ENCODE data around the gene ANKRD60. TPM values are rescaled to one million over a fixed set of nuclear protein-coding genes. Genes with fewer than 3 reads are reported as not detected.

ANKRD60 gene
- total and polyA plus RNA-seq, 2 donors (not counting 1 experiment from before 2014, with no cell fraction given), result 0.27 TPM; not detected in 1

DNA sequence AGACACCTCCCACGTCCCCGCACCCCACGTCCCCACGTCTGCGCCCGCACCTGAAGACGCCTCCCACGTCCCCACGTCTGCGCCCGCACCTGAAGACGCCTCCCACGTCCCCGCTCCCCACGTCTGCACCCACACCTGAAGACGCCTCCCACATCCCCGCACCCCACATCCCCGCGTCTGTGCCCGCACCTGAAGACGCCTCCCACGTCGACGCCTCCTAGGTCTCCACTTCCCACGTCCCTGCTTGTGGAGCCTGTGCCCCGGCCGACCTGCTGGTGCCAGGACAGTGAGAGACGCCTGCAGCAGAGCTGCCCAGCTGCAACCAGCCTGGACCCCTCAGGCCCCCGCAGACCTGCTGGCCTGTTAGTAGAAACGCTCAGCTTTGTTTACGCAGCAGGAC is 22.6 kb downstream of the ANKRD60 start:
- Histone ChIP-seq H3K27ac (ENCODE audit: low read length in 2 of 2) (no peak overlapping the region), H3K9ac (ENCODE audit: low read length) (no peak overlapping the region), H3K36me3 (replicated peaks in 1 of 2; ENCODE audit: control extremely low read depth in 1 of 2, control insufficient read depth in 1 of 2, extremely low read depth in 1 of 2, insufficient read depth in 2 of 2, low read length in 1 of 2) (no peaks in the 10 kb centered on the region), H3K4me2 (replicated peaks; ENCODE audit: low read depth, low read length, poor library complexity, severe bottlenecking) (no peak overlapping the region), H3K79me2 (ENCODE audit: control insufficient read depth, insufficient read depth, low read length) (no peaks in the 10 kb centered on the region), H3K4me1 (ENCODE audit: control insufficient read depth in 2 of 2, insufficient read depth in 2 of 2, low read length in 2 of 2) (peaks cover 0 to 6% of the 10 kb centered on the region in 2 donors), H2AFZ (ENCODE audit: insufficient read depth, low read depth, low read length, poor library complexity, severe bottlenecking) (no peak overlapping the region), H3K27me3 (replicated peaks in 1 of 4; ENCODE audit: control extremely low read depth in 1 of 4, control insufficient read depth in 3 of 4, insufficient read depth in 4 of 4, low read length in 3 of 4) (peaks cover 0 to 8% (median 2%) of the 10 kb centered on the region in 4 experiments), H3K9me3 (ENCODE audit: control extremely low read depth in 1 of 3, control insufficient read depth in 2 of 3, insufficient read depth in 1 of 3, low read length in 2 of 3) (peaks cover 0 to 3% (median 0%) of the 10 kb centered on the region in 3 donors), H3K4me3 (ENCODE audit: control extremely low read depth in 1 of 5, extremely low read depth in 1 of 5, insufficient read depth in 1 of 5, low read depth in 2 of 5, low read length in 4 of 5) (no peak overlapping the region), H4K20me1 (ENCODE audit: control insufficient read depth, insufficient read depth, low read length, poor library complexity, severe bottlenecking) (no peaks in the 10 kb centered on the region)
- peaks cover 5% of the 10 kb centered on the region for H3K27me3 Mint-ChIP-seq
- H3K27ac Mint-ChIP-seq, result no peak overlapping the region
- POLR2A ChIA-PET, result no interaction called here
- intact Hi-C loops (cut with micrococcal nuclease), result loop anchor here (10.0 kb wide), 1 partner anchor 1111 kb away; no protein-coding TSS in a partner anchor
- TF ChIP-seq, protein P1, sequence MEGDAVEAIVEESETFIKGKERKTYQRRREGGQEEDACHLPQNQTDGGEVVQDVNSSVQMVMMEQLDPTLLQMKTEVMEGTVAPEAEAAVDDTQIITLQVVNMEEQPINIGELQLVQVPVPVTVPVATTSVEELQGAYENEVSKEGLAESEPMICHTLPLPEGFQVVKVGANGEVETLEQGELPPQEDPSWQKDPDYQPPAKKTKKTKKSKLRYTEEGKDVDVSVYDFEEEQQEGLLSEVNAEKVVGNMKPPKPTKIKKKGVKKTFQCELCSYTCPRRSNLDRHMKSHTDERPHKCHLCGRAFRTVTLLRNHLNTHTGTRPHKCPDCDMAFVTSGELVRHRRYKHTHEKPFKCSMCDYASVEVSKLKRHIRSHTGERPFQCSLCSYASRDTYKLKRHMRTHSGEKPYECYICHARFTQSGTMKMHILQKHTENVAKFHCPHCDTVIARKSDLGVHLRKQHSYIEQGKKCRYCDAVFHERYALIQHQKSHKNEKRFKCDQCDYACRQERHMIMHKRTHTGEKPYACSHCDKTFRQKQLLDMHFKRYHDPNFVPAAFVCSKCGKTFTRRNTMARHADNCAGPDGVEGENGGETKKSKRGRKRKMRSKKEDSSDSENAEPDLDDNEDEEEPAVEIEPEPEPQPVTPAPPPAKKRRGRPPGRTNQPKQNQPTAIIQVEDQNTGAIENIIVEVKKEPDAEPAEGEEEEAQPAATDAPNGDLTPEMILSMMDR (IDR thresholded peaks at IDR 0.05), result no peak
- no peak for TF ChIP-seq EZH2 (IDR thresholded peaks at IDR 0.05; ENCODE audit: borderline replicate concordance, insufficient read depth, low read depth, low read length, poor library complexity, severe bottlenecking)
- ATAC-seq (ENCODE audit: low read depth) (no peak), DNase-seq (no peak)
- H3K4me1 Mint-ChIP-seq, result peaks cover 3% of the 10 kb centered on the region
- H3K9me3 Mint-ChIP-seq (ENCODE audit: insufficient read depth), result no peaks in the 10 kb centered on the region
- H3K4me3 Mint-ChIP-seq, result no peak overlapping the region
- CTCF ChIA-PET, result interaction anchor here (1.4 to 4.1 kb wide), 2 partner anchors 609 to 692 kb away, joined by 3 to 39 read pairs; no protein-coding TSS in a partner anchor
- 94% methylated on average over 31 of the region's 31 CpGs for WGBS (ENCODE audit: insufficient coverage)

DNA sequence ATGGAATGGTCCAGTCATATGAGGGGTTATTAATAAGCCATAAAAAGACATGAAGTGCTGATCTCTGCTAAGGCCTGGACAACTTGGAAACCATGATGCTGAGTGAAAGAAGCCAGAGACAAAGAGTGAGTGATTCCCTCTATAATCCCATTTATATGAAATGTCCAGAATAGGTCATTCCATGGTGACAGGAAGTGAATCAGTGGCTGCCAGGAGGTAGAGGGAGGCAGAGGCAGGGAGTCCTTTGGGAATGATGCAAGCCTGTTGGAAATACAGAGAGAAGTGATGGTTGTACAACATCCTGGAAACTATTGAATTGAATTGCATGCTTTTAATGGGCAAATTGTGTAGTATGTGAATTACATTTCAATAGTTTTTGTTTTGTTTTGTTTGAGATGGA is 26.4 kb downstream of the ANKRD60 start:
- Histone ChIP-seq H3K27me3 (replicated peaks in 1 of 4; ENCODE audit: control extremely low read depth in 1 of 4, control insufficient read depth in 3 of 4, insufficient read depth in 4 of 4, low read length in 3 of 4) (peaks cover 0 to 2% (median 0%) of the 10 kb centered on the region in 4 experiments), H3K36me3 (replicated peaks in 1 of 2; ENCODE audit: control extremely low read depth in 1 of 2, control insufficient read depth in 1 of 2, extremely low read depth in 1 of 2, insufficient read depth in 2 of 2, low read length in 1 of 2) (no peaks in the 10 kb centered on the region), H3K79me2 (ENCODE audit: control insufficient read depth, insufficient read depth, low read length) (no peaks in the 10 kb centered on the region), H3K27ac (ENCODE audit: low read length in 2 of 2) (no peak overlapping the region), H3K9me3 (ENCODE audit: control extremely low read depth in 1 of 3, control insufficient read depth in 2 of 3, insufficient read depth in 1 of 3, low read length in 2 of 3) (peaks cover 0 to 1% (median 0%) of the 10 kb centered on the region in 3 donors), H3K4me3 (ENCODE audit: control extremely low read depth in 1 of 5, extremely low read depth in 1 of 5, insufficient read depth in 1 of 5, low read depth in 2 of 5, low read length in 4 of 5) (no peak overlapping the region), H4K20me1 (ENCODE audit: control insufficient read depth, insufficient read depth, low read length, poor library complexity, severe bottlenecking) (no peaks in the 10 kb centered on the region), H3K9ac (ENCODE audit: low read length) (no peak overlapping the region), H3K4me1 (ENCODE audit: control insufficient read depth in 2 of 2, insufficient read depth in 2 of 2, low read length in 2 of 2) (no peaks in the 10 kb centered on the region), H2AFZ (ENCODE audit: insufficient read depth, low read depth, low read length, poor library complexity, severe bottlenecking) (no peak overlapping the region), H3K4me2 (replicated peaks; ENCODE audit: low read depth, low read length, poor library complexity, severe bottlenecking) (no peak overlapping the region)
- no peak overlapping the region for H3K4me3 Mint-ChIP-seq
- DNase-seq, result no peak
- POLR2A ChIA-PET, result no interaction called here
- H3K27me3 Mint-ChIP-seq, result peaks cover 8% of the 10 kb centered on the region
- intact Hi-C loops (cut with micrococcal nuclease), result loop anchor here (10.0 kb wide), 1 partner anchor 1107 kb away; no protein-coding TSS in a partner anchor
- H3K4me1 Mint-ChIP-seq, result no peaks in the 10 kb centered on the region
- CTCF ChIA-PET, result interaction anchor here (1.4 kb wide), 1 partner anchor 601 kb away, joined by 3 read pairs; no protein-coding TSS in a partner anchor
- H3K9me3 Mint-ChIP-seq (ENCODE audit: insufficient read depth), result no peaks in the 10 kb centered on the region
- H3K27ac Mint-ChIP-seq, result no peak overlapping the region
- ATAC-seq (ENCODE audit: low read depth), result no peak
- no peak for TF ChIP-seq EZH2 (IDR thresholded peaks at IDR 0.05; ENCODE audit: borderline replicate concordance, insufficient read depth, low read depth, low read length, poor library complexity, severe bottlenecking)
- TF ChIP-seq, protein P1 (IDR thresholded peaks at IDR 0.05), result no peak

Measured in B cell (primary cell).